Activated CD4-positive, CD25-positive, alpha-beta regulatory T cell treated with anti-CD3 and anti-CD28 coated beads, Interleukin-2, amount 50 U/mL, for 72 hours (primary cell): ENCODE results near the gene RBM23.
A peak's percentile ranks its signal among the peaks of the same experiment; 100 is the strongest.

Experiments
- DNase-seq: peaks from one replicate; pipeline ENCODE4 v3.0.0; 2021

The RBM23 gene

GRCh38 chr14:22884738-22885523 lies 34.0 kb downstream of the RBM23 start:
- no peak for DNase-seq

- DNase-seq = no peak
Observed at GRCh38 chr14:22884076-22884737, 34.7 kb downstream of the RBM23 start.

GRCh38 chr14:22883173-22883976 lies 35.6 kb downstream of the RBM23 start, which contains the start of gene REM2:
Gene REM2 (plus strand): TSS chr14:22883222. CDS start chr14:22883288, 66 bp downstream.
- no peak for DNase-seq

- no peak for DNase-seq
Observed at GRCh38 chr14:22882529-22883172, 36.3 kb downstream of the RBM23 start.

GRCh38 chr14:22882064-22882463 lies 36.9 kb downstream of the RBM23 start:
- DNase-seq = no peak

- DNase-seq = no peak
Observed at GRCh38 chr14:22878271-22879246, 40.4 kb downstream of the RBM23 start.

- no peak for DNase-seq
Observed at GRCh38 chr14:22877000-22877501, 41.9 kb downstream of the RBM23 start.

- DNase-seq = no peak
Observed at GRCh38 chr14:22875748-22876319, 43.1 kb downstream of the RBM23 start.

GRCh38 chr14:22875003-22875747 lies 43.8 kb downstream of the RBM23 start:
- DNase-seq = no peak

- DNase-seq = no peak
Observed at GRCh38 chr14:22872833-22873520, 46.0 kb downstream of the RBM23 start.

- DNase-seq = peak; percentile 75
Observed at GRCh38 chr14:22872033-22872832, 46.7 kb downstream of the RBM23 start.

GRCh38 chr14:22871224-22872032 lies 47.5 kb downstream of the RBM23 start, which contains the start of gene LRP10:
Gene LRP10 (plus strand): TSS chr14:22871740. CDS start chr14:22872304, 564 bp downstream.
- DNase-seq = peak; percentile 84

GRCh38 chr14:22870811-22871223 lies 48.1 kb downstream of the RBM23 start:
- no peak for DNase-seq

- DNase-seq = no peak
Observed at GRCh38 chr14:22866874-22867273, 52.1 kb downstream of the RBM23 start.

GRCh38 chr14:22865424-22866405 lies 53.2 kb downstream of the RBM23 start:
- no peak for DNase-seq

- no peak for DNase-seq
Observed at GRCh38 chr14:22864979-22865378, 54.0 kb downstream of the RBM23 start.
